ENCODE measurements around the gene DUSP5.

GRCh38 chr10:110488332-110488681, 9.4 kb upstream of the DUSP5 start:
- TF ChIP-seq POLR2A (IDR thresholded peaks at IDR 0.05): no peak
- TF ChIP-seq CTCF (IDR thresholded peaks at IDR 0.05): no peak
